Tibial nerve (tissue), 4 donors: Measurements from ENCODE around the gene DHX16.

ENCODE experiments used
- CTCF ChIP-seq, 5 experiments: fragments of 200-600 bp in 3 of 5; fragments of 450-650 bp in 2 of 5; sonication (generic) in 3 of 5; IDR thresholded peaks; one replicate each; pipeline ENCODE4 v1.5.1; 2016 to 2019; ENCODE audit warnings: antibody characterized with exemption in 5 of 5, mild to moderate bottlenecking in 3 of 5, moderate library complexity in 2 of 5
- EP300 ChIP-seq, 2 donors: sonication (generic); formaldehyde crosslinking; IDR thresholded peaks; one replicate each; pipeline ENCODE4 v1.6.1; 2017; ENCODE audit warnings: antibody characterized with exemption in 2 of 2, mild to moderate bottlenecking in 1 of 2
- POLR2A ChIP-seq, 2 donors: fragments of 450-650 bp; IDR thresholded peaks; one replicate each; pipeline ENCODE4 v1.6.1; 2017; ENCODE audit warnings: antibody characterized with exemption in 2 of 2, mild to moderate bottlenecking in 2 of 2, moderate library complexity in 2 of 2

GRCh38 chr6:30654798-30655742 is 17.7 kb downstream of the DHX16 start:
- TF ChIP-seq CTCF (IDR thresholded peaks at IDR 0.05) (no peak), POLR2A (IDR thresholded peaks at IDR 0.05) (no peak), EP300 (IDR thresholded peaks at IDR 0.05) (no peak)
